ENCODE results near the gene TRIML2.

- TF ChIP-seq POLR2A (IDR thresholded peaks at IDR 0.05) (no peak), POLR2AphosphoS5 (IDR thresholded peaks at IDR 0.05) (no peak)
- TF ChIP-seq, protein P1, sequence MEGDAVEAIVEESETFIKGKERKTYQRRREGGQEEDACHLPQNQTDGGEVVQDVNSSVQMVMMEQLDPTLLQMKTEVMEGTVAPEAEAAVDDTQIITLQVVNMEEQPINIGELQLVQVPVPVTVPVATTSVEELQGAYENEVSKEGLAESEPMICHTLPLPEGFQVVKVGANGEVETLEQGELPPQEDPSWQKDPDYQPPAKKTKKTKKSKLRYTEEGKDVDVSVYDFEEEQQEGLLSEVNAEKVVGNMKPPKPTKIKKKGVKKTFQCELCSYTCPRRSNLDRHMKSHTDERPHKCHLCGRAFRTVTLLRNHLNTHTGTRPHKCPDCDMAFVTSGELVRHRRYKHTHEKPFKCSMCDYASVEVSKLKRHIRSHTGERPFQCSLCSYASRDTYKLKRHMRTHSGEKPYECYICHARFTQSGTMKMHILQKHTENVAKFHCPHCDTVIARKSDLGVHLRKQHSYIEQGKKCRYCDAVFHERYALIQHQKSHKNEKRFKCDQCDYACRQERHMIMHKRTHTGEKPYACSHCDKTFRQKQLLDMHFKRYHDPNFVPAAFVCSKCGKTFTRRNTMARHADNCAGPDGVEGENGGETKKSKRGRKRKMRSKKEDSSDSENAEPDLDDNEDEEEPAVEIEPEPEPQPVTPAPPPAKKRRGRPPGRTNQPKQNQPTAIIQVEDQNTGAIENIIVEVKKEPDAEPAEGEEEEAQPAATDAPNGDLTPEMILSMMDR (IDR thresholded peaks at IDR 0.05) = no peak
Observed at GRCh38 chr4:188117631-188118324, 8.4 kb upstream of the TRIML2 start.

Measured in breast epithelium (tissue), 3 donors.